A172 (cell line): ENCODE results near the gene KCTD19. TPM values are rescaled to one million over a fixed set of nuclear protein-coding genes. Genes with fewer than 3 reads are reported as not detected.
A peak's percentile ranks its signal among the peaks of the same experiment; 100 is the strongest.

Experiments
- DNase-seq: peaks from one replicate; pipeline ENCODE4 v3.0.0-alpha.2; 2015; ENCODE audit warnings: low spot score
- total RNA-seq: library from RNA; depleted of rRNA; stranded (reverse); fragments of >200 nt; shearing (Covaris generic); gene quantifications from 2 replicates; pipeline ENCODE4 v1.2.3, GENCODE V29; 2014; rRNA removed

KCTD19 gene
- total RNA-seq, 1 experiment from 2014 or later: not detected

GRCh38 chr16:67244387-67245185 lies 82.0 kb downstream of the KCTD19 start:
- peak; percentile 94 for DNase-seq

- DNase-seq: no peak
Measured at GRCh38 chr16:67243481-67243880, 83.1 kb downstream of the KCTD19 start.

GRCh38 chr16:67242138-67242730 lies 84.3 kb downstream of the KCTD19 start:
- DNase-seq: no peak

GRCh38 chr16:67241008-67241900 lies 85.3 kb downstream of the KCTD19 start:
- peak; percentile 92 for DNase-seq

DNA sequence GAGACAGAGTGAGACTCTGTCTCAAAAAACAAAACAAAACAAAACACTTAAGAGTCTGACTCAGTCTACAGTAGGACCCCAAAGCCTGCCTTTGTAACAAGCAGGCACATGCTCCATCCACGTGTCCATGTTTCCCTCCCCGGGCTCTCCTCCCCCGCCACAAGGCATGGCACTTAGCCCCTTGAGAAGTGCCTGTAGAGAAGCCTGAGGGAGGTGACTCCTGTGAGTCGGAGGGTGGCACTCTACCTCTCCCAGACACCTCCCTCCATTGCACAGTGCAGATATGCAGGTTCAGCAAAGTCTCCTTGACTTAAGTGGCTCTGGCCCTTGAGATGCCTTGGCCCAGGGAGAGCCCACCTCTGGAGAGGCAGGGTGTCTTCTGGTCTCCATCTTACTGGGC lies 86.0 kb downstream of the KCTD19 start:
- DNase-seq: no peak

Other genes with a start within 250 kb of the KCTD19 start
- 21.7 and 26.4 TPM in 2 replicates for gene PHAF1, start 216.8 kb downstream of the KCTD19 start, total RNA-seq
- gene B3GNT9, start 175.7 kb downstream of the KCTD19 start, total RNA-seq: 63.0 and 65.1 TPM in 2 replicates
- 28.9 and 36.1 TPM in 2 replicates for gene TRADD, start 166.8 kb downstream of the KCTD19 start, total RNA-seq
- gene FBXL8, start 166.8 kb downstream of the KCTD19 start, total RNA-seq: 7.3 and 9.0 TPM in 2 replicates
- gene HSF4, start 162.0 kb downstream of the KCTD19 start, total RNA-seq: 5.8 and 10.9 TPM in 2 replicates
- 11.2 and 19.6 TPM in 2 replicates for gene NOL3, start 156.2 kb downstream of the KCTD19 start, total RNA-seq
- 15.6 and 17.5 TPM in 2 replicates for gene MATCAP1, start 142.8 kb downstream of the KCTD19 start, total RNA-seq
- gene EXOC3L1, start 136.6 kb downstream of the KCTD19 start, total RNA-seq: 0.12 and 0.50 TPM in 2 replicates
- gene E2F4, start 134.6 kb downstream of the KCTD19 start, total RNA-seq: 99.6 and 115 TPM in 2 replicates
- 0.24 and 0.48 TPM in 2 replicates for gene ELMO3, start 127.6 kb downstream of the KCTD19 start, total RNA-seq
- gene TMEM208, start 99.6 kb downstream of the KCTD19 start, total RNA-seq: 48.0 and 59.4 TPM in 2 replicates
- gene FHOD1, start 79.3 kb downstream of the KCTD19 start, total RNA-seq: 10.3 and 13.2 TPM in 2 replicates
- gene SLC9A5, start 77.8 kb downstream of the KCTD19 start, total RNA-seq: 0.03 and 0.29 TPM in 2 replicates
- 0.14 TPM in 1 of 2 replicates, not detected in the other for gene PLEKHG4, start 47.2 kb downstream of the KCTD19 start, total RNA-seq
- not detected in 2 replicates for gene LRRC36, start 74 bp upstream of the KCTD19 start, total RNA-seq
- 0.31 TPM in 1 of 2 replicates, not detected in the other for gene TPPP3, start 66.8 kb upstream of the KCTD19 start, total RNA-seq
- 18.2 and 24.3 TPM in 2 replicates for gene ZDHHC1, start 89.7 kb upstream of the KCTD19 start, total RNA-seq
- gene HSD11B2, start 104.4 kb upstream of the KCTD19 start, total RNA-seq: 0.93 TPM in 1 of 2 replicates, not detected in the other
- 66.8 and 77.5 TPM in 2 replicates for gene ATP6V0D1, start 154.4 kb upstream of the KCTD19 start, total RNA-seq
- gene AGRP, start 156.8 kb upstream of the KCTD19 start, total RNA-seq: not detected in 2 replicates
- gene RIPOR1, start 202.1 kb upstream of the KCTD19 start, total RNA-seq: 21.6 and 31.6 TPM in 2 replicates
- gene CTCF, start 235.8 kb upstream of the KCTD19 start, total RNA-seq: 29.7 and 30.3 TPM in 2 replicates